GM23248 (cell line): ENCODE results near the gene SUN1.

ENCODE experiments used
- EZH2 ChIP-seq: fragments of 200-600 bp; sonication (generic); IDR thresholded peaks from 2 replicates; pipeline ENCODE4 v1.6.1; 2018; ENCODE audit warnings: antibody characterized with exemption, mild to moderate bottlenecking; ENCODE audit not compliant: insufficient read depth, poor library complexity, severe bottlenecking
- EZH2phosphoT487 ChIP-seq: fragments of 200-600 bp; sonication (generic); IDR thresholded peaks from 2 replicates; pipeline ENCODE4 v1.6.1; 2018; ENCODE audit warnings: antibody characterized with exemption, moderate library complexity, mild to moderate bottlenecking, low read depth; ENCODE audit not compliant: insufficient read depth

DNA sequence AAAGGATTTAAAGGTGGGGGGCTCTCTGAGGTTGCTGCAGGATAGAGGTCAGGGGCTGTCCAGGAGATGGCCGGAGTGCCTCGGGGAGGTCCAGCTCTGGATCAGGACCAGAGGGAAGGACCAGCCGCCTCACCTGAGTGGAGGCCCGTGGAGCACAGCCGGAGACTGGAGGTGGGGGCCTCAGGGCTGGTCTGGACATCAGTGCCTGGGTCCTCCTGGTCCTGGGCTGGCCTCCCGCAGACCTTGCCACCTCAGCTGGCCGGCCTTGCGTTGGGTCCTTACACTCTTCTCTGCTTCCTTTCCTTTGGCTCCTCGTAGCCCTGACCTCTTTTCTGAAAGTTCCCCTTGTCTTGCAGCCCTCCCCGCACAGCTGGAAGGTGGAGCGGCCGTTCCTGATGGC is 2.0 kb downstream of the SUN1 start:
- TF ChIP-seq EZH2phosphoT487 = no peak
- TF ChIP-seq EZH2 = no peak
